ENCODE data around the gene CLEC20A.

The CLEC20A gene

DNA sequence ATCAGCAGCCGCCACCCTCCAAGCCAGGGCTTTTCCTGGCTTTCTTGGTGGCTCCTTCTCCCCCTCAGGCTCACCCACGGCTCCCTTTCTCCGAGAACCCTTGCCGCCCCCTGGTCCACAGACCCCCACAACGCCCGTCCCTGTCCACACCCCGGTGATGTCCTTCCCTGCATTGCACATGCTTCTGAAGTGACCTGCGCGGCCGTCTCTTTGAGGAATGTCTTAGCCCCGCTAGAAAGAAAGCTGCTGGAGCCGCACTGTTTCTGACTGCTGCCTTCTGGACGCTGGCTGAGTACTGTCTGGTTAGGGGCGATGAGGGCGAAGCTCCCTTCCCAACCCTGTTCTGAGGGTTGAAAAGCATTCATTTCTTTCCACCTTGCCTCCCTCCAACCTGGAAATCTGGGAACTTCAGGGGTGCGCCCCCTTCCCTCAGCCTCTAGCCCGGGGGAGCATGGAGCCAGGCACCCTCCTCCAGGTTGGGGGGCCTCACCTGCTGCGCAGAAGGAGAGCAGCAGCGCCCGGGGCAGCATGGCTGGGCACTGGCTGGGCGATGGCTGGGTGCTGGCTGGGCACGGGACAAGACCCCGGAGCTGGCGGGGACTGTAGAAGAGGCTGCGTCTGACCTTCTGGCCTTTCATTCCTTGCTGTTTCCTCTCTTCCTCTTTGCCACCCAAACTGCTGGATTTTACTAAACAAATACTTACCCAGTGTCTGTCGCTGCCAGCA, at the start of gene CLEC20A:
TSS of gene CLEC20A (minus strand) at position 555 of the 726 bp plus-strand sequence. CDS start at position 530, 25 bp downstream.
- DNase-seq (ENCODE audit: low spot score) = no peak

DNA sequence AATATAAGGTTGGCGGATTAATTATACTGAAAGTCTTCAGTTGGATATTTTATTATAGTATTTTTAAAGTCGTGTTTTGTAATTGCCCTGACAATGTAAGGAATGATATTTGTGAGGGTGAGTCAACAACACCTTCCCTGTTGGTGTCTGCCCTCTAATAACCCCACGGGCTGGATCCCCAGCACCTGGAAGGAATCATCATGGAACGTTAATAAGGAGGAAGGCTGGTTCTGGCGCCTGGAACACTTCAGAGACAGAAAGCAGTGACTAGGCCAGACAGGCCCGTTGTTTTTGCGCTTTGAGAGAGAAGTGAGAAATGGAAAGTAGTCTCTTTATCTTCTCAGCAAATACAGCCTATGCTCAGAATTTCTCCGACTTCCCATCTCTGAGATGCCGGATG, 47.8 kb upstream of the CLEC20A start:
- no peak for DNase-seq (ENCODE audit: low spot score)

DNA sequence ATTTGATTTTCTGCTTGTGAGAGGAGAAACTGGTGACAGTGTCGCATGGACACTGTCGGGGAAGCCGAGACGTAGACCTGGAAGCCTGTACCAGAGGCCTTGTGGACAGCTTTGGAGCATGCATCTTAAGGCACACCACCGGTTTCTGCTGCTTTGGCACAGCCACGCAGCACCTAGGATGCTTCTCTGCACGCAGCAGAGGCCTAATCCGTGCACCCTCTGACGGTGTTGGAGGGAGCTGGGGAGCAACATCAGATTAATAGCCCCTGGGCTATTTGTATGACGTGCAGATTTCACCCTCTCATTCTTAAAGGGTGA, 46.5 kb upstream of the CLEC20A start:
- no peak for DNase-seq (ENCODE audit: low spot score)

DNA sequence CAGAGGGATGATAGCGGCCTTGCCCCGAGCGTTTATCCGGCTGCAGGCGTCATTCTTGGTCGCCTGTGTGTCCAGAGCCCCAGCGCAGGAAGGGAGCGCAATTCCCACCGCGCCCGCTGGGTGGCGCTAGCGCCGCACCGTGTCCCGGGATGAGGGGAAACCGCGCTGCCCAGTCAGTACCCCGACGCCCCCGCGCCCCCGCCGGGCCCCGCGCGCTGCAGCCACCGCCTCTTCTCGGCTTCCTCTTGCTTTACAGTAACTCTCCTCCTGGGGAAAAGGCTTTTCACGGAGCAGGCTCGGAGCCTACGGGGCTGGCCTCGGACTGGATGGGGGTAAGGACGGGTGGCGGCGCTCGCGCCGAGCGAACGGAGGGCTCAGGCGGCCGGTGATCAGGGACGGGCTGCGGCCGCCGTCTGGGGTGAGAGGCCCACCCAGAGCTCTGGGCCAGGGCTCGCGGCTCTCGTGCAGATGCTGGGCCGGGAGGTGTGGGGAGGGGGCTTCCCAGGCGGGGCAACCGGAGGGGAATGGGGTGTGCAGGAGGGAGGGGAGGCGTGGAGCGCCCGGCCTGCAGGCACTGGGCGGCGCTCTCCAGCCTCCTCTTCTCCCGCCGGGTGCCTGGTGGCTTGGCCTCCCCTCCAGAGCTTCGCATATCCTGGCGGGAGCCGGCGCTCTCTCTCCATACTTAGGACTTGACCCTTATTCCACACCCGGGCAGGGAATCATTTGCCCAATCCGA, 46.0 kb upstream of the CLEC20A start:
- DNase-seq (ENCODE audit: low spot score) = peak; percentile 82

DNA sequence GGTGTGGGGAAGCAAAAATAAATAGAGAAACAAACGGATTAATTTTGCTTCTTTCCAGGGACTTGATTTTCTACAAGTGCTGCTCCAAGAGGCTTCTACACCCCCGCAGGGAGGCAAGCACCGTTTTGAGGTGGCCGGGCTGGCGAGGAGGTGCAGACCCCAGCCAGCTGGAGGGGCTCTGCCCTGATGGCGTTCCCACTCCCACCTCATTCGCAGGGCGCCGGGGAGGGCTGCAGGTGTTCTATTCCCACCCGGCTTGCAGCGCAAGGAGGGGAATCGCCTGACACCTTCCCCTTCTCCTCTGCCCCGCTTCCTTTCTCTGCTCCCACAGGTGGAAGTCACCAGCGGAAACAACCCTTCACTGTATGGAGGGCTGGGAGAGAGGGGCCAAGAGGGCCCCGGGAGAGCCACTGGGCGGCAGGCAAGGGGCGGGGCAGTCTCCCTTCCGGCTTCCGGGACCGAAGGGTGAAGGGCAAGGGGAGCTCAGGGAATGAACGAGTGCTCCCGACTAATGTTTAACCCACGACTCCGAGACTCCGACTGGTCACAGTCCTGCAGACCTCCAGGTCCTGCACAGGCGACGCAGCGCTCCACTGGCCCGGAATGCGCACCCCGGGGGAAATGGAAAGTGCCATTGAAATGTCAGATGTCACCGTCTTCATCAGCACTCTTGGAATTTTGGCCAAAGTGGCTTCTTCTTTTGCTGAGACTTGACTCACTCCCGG, 45.2 kb upstream of the CLEC20A start:
- DNase-seq (ENCODE audit: low spot score) = peak; percentile 20

DNA sequence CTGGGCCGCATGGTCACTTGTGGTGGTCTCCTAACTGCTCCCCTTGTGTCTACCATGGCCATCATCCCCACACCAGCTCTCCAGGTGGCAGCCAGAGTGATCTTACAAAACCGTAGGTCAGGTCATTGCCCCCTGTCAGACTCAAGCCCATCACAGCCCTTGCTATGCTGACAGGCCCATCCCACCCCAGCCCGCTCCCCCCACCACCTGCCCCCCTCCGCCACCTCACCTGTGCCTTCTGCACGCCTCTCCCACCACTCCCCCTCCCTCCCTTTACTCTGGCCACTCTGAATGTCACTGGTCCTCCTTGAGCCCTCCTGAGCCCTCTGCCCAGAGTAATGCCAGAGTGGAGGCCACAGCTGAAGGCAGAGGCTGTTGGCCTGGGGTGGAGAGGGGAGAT, 44.6 kb upstream of the CLEC20A start:
- DNase-seq (ENCODE audit: low spot score) = no peak

DNA sequence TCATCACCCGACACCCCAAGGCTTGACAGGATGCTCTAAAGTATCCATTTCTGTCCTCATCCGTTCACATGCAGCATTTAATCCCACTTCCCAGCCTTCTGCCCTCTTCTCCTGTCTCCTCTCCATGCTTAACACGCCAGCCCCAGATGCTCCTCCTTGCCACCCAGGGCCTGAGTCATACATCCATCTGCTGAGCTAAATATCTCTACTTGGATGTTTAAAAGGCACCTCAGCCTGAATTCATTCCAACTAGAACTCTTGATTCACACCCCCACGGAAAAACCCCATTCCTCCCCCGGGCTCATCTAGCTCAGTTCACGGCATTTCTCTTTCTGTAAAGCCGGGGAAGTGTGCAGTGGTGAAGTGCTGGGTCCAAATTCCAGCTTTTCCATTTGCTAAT, 43.9 kb upstream of the CLEC20A start:
- DNase-seq (ENCODE audit: low spot score) = no peak

DNA sequence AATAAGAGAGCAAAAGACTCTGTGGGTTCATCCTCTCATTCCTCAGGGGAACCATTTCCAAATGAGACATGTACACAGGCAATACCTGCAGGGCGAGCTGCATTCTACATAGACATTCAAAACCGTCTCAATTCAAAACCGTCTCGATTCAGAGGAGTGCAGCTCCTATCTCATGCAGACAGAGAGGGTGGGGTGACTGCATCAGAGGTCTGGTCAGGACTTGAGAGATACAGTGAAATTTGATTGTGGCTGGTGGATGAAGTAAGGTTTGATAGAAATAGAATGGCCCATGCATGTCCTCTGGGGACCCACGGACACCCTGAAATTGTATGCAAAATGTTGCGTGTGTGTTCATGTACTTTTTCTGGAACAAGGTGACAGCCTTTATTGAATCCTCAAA, 43.4 kb upstream of the CLEC20A start:
- DNase-seq (ENCODE audit: low spot score) = no peak

DNA sequence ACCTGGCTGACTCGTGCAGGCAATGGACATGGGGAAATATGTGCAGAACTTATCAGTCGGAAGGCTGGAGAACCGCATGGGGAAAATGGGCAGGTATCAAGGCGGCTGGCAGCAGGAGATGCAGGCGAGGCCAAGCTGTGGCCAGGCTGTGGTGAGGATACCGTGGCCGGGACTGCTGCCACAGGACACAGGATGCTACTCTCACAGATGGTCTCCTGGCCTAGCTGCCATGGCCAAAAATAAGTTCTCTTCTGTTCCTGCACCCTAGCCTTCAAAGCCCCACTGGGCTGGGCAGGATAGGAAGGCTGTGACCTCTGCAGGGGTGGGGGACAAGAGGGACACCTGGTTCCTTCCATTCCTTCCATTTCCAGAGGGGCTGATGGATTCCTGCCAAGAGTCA, 42.5 kb upstream of the CLEC20A start:
- no peak for DNase-seq (ENCODE audit: low spot score)

DNA sequence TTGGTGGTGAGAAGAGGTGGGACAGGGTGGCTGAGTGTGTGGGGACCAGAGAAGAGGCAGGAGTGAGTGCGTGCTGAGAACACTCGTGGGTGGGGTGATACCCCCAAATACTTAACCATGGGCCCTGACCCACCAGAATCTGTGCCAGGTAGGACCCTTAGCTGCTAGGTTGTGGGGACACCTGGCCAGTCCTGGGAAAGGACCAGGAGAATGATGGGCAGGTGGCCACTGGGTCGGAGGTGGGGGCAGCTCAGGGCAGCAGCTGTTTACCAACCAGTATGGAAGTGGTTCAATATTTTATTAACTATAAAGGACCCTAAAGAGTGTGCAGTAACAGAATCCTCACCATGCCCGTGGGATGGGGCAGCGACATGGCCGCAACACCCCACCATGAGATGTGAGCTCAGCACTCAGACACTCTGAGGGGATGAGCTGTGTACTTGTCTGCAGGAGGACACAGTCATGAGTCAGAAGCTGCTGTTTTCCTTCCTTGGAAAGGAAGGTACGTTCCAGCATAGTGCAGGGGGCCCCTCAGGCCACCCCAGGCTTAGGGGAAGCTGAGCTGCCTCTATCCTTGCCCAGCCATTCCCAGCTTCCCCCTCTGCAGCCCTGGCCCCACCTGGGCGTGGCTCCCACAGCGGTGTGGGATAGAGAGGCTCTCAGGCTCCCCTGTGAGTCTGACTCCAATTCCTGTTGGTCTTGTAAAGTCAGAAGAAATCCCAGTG, 41.6 kb upstream of the CLEC20A start:
- no peak for DNase-seq (ENCODE audit: low spot score)

DNA sequence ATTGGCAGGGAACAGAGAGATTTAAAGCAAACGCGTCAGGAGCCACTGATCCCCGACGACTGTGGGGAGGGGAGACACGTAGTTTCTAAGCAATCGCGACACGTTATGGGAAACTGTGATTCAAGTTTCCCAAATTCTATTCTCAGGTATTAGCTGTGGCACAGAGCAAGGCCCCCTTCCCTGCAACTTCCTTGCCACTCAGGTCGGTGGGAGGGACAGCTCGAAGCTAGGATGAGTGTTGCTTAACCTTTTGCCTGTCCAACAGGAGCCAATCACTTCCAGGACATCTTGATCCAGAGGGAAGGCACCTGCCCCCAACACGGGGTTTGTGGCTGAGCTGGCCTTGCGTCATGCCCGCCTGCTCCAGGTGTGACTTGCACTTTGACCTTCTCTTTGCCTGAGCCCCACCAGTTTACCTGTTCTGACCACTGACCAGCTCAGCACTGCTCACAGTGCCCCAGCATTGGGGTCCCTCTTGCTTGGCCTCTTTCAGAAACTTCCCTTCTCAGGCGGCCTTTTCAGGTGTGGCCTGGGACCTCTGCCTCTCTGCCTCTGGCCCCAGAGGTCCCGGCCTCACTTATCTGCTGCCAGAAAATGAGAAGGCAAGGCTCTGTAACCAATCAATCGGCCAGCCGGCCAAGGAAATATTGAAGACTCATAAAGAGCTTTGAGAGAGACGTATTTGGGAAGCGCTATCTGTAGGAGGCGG, 40.8 kb upstream of the CLEC20A start:
- no peak for DNase-seq (ENCODE audit: low spot score)

DNA sequence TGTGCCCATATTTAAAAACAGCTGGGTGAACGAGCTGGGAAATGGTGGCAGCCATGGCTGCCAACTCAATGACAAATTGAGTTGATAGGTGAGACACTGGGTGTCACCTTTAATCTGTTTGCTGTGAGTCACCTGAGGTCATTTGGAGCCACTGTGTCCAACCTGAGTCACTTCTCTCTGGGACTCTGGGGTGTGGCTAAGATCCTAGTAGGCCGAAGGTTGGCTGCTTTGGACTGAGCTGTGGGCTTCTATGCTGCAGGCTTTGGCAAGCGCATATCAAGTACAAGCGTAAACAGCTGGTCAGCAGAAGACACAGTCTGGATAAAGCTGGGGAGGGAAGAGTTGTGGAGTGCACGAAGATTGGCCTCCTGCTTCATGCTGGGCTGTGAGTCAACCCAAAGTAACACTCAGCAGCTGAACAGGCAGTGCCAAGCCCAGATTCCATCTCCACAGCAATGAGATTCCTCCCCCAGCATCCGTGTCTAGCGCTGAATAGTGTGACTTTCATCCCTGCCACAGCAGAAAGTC, 40.1 kb upstream of the CLEC20A start:
- no peak for DNase-seq (ENCODE audit: low spot score)

DNA sequence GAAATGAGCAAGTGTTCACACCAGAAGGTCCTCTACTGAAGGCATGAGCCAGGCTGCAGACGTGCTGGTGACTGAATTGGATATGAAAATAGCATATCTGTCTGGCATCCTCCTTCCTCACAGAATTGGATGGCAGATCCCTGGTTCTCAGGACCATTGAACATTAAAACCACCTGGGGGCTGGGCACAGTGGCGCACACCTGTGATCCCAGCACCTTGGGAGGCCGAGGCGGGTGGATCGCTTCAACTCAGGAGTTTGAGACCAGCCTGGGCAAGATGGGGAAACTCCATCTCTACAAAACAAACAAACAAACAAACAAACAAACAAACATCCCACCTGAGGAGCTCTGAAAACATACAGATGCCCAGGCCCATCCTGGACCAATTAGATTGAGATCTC, 39.6 kb upstream of the CLEC20A start:
- no peak for DNase-seq (ENCODE audit: low spot score)

DNA sequence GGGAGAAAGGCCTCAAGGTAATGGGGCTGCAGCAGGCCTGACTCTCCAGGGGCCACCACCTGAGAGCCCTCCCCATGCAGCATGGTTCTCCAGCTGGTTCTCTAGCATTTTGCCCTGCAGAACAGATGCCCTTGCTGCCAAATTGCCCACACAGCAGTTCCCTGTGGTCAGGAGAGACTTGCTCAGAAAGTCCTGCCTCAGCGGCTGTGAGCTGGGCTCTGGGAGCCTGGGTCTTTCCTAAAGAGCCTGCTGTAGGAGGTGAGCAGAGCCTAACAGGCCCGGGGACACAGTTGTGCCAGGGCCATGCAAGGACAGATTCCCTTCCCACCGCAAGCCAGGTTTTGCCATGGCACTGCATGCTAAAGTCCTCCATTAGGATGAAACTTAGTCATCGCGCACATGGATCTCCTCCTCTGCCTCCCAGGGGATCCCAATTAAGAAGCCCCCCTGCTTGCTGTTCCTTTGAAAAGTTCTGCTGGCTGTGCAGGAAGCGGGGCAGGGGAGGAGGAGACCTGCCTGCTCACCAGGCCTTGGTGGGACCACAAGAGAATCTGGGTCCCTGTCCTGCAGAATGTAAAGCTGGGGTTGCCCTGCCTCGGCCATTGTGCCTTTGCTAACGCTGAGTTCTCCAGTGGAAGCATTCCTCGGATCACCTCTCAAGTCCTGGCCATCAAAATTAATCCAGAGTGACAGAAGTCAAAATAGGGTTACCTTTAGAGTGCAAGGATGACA, 37.5 kb upstream of the CLEC20A start:
- DNase-seq (ENCODE audit: low spot score) = no peak

DNA sequence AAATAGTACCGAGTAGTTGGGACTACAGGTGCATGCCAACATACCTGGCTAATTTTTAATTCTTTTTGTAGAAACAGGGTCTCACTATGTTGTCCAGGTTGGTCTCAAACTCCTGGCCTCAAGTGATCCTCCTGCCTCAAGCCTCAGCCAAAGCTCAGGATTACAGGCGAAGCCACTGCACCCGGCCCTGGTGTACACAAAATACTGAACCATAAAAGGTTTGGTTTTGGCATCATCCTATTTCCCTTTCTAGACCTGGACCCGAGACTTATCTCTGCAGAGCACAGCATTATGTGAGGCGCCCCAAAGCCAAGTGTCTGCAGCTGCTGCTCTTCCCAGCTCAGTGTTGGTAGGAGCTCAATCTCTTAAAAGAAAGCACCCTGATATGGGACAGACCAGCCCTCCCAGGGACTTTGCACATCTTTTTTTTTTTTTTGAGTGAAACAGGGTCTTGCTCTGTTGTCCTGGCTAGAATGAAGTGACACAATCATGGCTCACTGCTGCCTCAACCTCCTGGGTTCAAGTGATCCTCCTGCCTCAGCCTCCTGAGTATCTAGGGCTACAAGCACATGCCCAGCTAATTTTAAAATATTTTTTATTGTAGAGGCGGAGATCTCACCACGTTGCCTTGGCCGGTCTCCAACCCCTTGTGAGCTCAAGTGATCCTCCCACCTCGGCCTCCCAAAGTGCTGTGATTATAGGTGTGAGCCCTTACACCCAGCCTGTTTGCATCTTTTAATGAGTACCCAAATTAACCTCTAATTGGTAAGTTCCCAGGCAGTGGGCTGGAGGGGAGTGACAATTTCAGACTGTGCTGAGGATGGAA, 36.6 kb upstream of the CLEC20A start:
- no peak for DNase-seq (ENCODE audit: low spot score)

DNA sequence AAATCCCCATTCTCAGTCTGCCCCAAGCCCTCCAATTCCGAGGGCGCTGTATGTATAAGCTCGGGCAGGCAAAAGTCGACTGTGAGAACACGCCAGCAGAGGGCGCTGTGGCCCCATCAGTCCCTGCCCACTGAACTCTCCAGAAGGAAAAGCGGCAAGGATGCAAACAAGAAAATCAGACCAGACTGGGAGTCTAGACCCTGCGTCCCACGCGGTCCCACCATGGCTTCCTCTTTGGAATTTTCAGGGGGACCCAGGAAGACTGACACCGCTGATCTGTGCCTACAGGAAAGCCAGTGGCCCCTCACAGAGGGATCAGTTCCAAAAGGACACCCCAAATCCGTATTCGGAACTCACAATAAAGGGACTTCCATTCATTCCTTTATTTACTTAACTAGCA, 35.6 kb upstream of the CLEC20A start:
- peak; percentile 65 for DNase-seq (ENCODE audit: low spot score)

DNA sequence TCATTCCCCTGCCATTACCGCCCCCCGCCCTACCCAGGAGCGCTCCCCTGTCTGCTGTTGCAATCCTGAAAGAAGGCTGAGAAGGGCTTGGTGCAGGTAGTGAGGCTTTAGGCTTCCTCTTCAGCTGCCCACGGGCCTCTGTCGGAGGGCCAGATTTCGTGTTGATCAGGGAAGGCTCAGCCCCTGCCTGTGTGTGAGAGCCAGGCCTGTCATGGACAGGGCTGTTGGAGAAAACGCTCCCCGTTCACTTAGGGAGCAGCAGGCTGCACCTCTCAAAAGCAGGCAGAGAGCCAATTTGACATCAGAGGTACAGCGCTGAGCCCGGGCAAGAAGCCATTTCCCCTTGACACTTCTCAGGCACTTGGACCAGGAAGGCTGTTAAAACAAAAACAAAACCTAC, 35.1 kb upstream of the CLEC20A start:
- no peak for DNase-seq (ENCODE audit: low spot score)

DNA sequence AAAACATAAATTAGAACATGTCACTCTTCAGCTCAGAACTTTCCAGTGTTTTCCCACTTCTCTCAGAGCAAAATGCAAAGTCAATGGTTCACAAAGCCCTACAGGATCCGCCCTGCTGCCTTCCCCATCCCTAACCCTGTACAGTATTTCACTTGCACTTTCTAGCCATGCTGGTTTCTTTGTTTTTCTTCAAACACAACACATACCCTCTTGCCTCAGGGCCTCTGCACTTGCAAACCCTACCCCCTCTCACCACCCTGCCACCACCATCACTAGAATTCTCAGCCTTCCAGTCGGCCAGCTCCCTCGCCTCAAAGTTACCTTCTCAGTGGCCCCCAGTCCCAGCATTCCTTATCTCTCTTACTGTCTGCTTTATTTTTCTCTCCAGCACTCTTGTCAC, 33.7 kb upstream of the CLEC20A start:
- no peak for DNase-seq (ENCODE audit: low spot score)

DNA sequence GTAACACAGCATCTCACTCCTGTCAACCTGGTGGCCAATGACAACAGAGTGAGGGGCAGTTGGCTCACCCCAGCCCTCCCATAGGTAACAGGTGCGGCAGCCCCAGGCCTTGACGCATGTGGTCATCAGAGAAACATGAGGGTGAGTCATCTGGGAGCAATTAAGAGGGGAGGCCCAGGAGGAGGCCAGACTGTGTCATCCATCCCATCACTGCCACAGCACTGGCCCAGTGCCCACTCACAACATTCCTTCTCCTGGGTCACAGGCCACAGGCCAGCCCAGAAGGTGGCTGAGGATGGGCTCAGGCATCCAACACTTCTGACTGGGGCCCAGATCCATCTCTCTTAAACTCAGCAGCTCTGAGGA, 33.3 kb upstream of the CLEC20A start:
- DNase-seq (ENCODE audit: low spot score) = no peak

DNA sequence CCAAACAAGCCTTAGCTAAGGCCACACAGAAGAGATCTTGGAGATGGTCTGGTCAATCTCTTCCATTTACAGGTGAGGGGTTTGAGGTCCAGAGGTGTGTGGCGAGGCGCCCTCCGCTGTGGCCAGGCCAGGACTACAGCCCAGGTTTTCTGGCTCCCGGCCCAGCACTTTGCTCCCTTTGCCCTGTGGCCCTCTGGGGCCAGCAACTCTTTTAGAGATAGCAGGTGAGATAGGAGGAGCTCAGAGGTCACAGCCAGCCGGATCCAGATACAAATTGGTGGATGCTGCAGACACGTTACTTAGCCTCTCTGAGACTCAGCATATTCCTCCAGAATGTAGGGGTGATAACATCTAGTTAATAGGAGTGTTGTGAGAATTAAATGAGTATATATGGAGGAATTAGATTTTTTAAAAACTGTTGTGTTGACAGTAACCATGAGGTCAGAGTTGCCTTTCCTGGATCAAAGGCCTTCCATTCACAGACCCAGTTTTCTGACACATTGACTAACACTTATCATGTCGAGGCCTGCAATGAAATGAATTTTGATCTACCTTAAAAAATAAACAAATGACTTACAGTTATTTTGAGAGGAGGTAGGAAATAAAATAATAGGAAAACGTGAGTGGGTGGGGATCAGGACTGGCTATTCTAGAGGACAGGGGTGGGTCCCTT, 32.7 kb upstream of the CLEC20A start:
- no peak for DNase-seq (ENCODE audit: low spot score)

Measured in CD4-positive, alpha-beta T cell treated with Interleukin-6 at 100 ng/mL for 8 hours (primary cell).